Raji (cell line): ENCODE measurements around the gene CHD1L.

Source experiments
- POLR2A ChIP-seq: IDR thresholded peaks from 2 replicates; pipeline ENCODE4 v1.6.1; 2011; ENCODE audit warnings: low read depth, low read length, control low read depth; ENCODE audit not compliant: insufficient read depth

The CHD1L gene

DNA sequence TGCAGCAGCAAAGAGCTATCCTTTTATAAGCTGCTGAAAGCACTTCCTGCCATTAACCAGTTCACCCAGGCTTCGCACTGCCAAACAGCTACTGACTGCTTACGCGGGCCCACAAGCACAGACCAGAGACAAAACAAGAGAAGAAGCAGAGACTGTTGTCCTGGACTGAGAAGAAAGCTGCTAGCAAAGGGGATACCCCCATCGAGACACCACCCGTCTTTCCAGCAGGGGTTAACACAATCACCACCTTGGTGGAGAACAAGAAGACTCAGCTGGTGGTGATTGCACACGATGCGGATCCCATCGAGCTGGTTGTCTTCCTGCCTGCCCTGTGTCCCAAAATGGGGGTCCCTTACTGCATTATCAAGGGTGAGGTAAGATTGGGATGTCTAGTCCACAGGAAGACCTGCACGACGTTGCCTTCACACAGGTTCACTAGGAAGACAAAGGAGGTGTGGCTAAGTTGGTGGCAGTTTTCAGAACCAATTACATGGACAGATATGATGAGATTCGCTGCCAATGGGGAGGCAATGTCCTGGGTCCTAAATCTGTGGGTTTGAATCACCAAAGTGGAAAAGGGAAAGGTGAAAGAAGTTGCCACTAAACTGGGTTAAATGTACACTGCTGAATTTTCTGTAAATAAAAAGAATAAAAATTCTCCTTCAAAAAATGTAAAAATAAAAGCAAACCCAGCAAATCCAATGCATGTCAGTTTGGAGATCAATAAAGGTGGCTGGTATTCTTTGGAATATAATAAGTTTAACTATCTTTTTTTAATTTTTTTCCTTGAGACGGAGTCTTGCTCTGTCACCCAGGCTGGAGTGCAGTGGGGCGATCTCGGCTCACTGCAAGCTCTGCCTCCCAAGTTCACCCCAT is 18.5 kb upstream of the CHD1L start:
- TF ChIP-seq POLR2A = no peak

DNA sequence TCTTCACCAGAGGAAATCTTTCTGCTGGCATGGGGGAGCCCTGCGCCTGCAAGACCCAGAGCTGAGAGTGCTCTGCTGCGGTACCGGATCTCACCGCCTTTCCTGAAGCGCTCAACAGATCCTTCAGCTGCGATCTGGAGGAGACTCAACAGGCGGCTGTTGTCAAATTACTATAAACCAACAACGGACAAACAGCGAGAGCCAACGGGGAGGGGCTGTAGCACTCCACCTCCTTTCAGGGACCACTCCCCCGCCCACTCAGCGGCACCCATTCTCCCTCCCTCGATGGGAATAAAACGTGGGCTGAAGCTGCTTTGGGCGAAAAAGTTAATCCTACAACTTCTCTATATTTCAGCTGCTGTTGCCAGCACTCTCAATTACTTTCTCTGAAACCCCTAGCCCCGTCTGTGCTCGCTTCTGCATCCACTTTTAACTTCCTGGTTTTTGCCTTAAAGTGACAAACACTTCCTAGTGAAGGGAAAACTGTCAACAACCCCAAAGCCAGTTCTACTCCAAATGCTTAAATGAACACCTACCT is 17.2 kb upstream of the CHD1L start, which contains the start of gene FMO5:
TSS of gene FMO5 (minus strand) at position 147 of the 538 bp plus-strand sequence. CDS start 310 bp downstream, outside the sequence.
- TF ChIP-seq POLR2A = no peak

DNA sequence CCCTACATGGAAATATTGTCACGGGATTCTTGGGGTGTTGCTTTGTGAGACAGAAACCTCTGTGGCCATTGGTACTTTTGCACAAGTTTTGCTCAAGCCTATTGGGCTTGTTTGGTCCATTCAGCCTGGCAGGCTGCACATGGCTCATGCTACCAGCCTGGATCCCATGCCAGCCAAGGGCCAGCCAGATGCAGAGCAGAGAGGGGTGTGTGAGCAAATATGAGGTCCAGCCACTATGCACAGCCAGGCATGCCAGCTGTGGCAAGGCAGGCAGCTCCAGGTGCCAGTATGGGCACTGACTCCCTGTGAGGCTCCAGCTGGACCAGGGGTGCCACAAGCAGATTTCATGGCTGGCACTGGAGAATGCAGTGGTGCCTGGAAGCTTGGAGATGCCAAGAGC is 6.7 kb upstream of the CHD1L start:
- TF ChIP-seq POLR2A = no peak

DNA sequence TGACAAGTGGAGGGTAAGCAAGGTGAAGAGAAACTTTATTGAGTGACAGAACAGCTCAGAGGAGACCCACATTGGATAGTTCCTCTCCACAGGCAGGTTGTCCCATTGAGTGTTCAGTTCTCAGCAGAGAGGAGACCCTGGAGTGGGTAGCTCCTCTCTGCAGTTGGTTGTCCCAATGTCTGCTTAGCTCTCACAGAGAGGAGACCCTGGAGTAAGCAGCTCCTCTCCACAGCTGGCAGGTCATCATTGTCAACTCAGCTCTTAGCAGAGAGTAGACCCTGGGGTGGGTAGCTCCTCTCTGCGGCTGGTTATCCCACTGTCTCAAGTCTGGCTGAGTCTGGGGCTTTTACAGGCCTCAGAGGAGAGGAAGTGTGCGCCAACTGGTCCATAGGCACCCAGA is 6.0 kb upstream of the CHD1L start:
- TF ChIP-seq POLR2A = no peak

GRCh38 chr1:147236959-147237791 is 5.3 kb upstream of the CHD1L start:
- no peak for TF ChIP-seq POLR2A

DNA sequence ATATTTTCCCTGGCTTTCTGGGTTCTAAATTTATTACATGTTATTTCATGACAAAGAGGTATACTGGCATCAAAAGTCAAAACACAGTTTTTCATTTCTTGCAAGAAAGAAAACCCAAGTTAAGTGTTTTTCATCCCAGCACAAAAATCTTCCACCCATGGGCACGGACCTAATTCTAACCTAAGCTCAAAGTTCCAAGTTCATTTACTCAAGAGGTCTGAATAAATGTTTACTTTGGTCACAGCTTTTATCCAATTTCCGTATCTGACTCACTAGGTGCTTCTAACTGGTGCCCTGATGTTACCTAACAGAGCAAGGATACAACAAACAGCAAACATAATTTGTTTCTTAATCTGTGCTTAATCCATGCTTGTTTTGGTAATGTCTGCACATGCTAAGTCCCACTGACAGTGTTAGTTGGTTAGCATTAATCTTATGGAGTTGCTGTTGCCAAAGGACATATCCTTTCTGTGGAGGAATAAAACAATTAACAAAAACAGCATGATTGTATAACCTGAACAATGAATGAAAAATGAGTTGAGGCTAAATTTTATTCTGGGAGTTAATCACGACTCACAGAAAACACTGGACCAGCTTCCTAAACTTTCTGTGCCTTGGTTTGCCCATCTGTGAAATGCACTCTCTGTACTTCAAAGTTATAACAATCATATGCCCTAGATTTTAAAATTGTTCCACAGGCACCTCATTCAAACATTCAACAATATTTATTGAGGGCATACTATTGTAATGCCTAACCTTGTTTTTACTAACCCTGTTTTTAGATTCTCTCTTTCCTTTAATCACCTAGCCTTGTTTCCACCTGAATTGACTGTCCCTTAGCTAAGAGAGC is 4.2 kb upstream of the CHD1L start:
- TF ChIP-seq POLR2A = no peak

DNA sequence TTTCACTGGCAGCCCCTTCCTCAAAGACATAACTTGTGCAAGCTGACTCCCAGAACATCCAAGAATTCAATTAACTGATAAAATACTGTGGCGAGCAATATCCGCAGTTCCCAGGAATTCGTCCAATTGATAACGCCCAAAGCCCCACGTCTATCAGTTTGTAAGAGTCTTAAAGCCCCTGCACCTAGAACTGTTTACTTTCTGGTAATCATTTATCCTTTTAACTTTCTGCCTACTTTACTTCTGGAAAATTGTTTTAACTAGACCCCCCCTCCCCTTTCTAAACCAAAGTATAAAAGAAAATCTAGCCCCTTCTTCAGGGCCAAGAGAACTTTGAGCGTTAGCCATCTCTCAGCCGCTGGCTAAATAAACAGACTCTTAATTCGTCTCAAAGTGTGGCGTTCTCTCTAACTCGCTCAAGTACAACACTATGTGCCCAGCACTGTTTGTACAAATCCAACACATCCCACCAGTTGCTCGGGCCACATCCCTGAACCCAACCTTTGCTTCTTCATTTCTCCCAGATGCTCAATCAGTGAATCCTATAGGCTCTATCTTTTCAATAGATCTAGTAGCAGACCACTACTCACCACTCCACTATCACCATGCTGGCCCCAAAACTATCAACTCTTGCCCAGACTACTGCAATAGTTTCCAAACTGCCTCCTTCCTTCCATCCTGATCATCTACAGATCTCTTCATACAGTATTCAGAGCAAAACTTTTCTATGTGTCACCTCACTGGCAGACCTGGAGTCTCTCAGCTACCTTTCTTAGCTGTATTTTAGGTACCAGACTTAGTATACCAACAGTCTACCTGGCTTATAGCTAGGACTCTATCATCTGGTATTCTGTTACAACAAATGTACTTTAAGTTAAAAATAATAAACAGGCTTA is 3.3 kb upstream of the CHD1L start:
- TF ChIP-seq POLR2A = no peak

DNA sequence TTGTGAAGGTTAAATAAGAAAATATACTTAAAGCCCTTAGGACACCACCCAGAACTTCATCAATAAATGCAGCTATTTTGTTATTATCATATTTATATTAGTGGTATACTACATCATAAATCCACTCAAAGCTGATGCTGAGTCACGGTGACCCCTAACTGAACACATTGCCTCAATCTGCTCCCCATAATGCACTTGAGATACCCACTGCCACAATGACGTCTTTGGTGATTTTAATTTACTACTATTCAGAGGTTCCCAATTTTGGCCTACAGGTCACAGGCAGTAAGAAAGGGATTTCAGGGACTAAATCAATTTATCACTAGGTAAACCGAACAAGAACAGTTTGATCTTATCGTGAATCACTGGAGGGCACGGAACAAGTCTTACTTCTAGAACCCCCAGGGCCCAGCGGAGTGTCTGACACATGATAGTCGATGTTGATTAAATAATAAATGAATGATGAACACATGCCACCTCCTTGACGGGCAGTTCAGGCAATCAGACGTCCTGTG is 493 bp upstream of the CHD1L start:
- TF ChIP-seq POLR2A = no peak

- TF ChIP-seq POLR2A = no peak
Observed at GRCh38 chr1:147243228-147243685, 773 bp downstream of the CHD1L start.

DNA sequence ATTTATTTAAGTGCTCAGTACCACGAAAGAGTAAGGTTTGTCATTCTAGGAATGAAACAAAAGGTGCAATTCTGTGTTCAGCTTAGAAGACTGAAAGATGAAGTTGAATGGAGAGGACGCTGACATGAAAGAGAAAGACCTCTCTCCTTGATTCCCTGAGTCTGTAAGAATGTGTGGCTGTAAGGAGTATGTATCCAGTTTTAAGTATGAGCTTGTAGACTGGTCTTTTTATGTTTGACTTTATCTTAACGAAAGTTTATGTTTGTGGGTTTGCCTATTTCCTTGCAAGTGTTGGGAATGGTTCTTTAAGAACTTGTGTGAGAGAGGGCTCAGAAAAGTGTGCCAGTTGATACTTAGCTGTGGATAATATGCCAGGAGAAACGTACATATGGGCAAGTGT is 1.4 kb downstream of the CHD1L start:
- TF ChIP-seq POLR2A = no peak

DNA sequence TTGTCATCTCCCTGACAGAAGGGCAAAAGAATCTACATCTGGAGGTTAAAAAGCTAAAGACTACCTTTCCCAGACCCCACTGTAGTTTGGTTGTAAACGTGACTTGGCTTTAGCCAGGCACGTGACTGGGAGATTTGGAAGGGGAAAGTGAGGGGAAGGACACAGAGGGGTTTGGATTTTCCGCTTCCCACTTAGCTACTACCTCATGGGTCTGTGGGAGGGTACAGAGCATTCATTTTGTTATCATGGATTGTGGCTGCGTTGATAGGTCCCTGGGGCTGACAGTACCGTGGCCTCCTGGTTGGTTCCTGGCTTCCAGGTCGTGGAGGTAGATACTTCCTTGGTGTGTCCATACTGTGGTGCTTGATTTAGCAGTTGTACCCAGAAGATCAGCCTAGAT is 2.6 kb downstream of the CHD1L start:
- TF ChIP-seq POLR2A = no peak

DNA sequence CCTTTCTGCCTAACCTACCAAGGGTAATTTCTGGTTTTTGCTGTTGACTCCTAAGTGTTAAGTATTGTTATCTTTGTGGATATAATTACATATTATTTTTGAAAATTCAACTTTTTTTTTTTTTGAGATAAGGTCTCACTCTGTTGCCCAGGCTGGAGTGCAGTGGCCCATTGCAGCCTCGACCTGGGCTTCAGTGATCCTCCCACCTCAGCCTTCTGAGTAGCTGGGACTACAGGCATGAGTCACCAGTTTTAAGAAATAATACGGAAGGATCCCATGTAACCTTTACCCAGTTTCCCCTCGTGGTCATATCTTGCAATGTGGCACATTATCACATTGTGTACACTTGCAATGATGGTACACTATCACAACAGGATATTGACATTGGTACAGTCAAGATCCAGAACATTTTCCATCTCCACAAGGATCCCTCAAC is 3.1 kb downstream of the CHD1L start:
- TF ChIP-seq POLR2A = no peak

DNA sequence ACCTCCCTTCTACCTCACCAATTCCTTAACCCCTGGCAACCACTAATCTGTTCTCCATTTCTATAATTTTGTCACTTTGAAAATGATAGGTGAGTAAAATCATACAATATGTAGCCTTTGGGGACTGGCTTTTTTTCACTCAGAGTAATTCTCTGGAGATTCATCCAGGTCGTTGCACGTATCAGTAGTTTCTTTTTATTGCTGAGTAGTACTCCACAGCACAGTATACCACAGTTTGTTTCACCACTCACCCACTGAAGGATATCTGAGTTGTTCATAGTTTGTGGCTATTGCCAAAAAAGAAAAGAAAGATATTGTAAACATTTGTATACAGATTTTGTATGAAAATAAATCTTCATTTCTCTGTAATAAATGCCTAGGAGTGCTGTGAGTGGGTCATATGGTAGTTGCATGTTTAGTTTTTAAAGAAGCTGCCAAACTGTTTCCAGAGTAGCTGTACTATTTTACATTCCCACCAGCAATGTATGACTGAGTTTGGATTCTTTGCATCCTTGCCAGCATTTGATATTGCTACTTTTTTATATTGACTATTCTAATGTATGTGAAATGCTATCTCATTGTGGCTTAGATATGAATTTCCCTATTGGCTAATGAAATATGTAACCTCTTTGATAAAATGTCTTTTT is 3.7 kb downstream of the CHD1L start:
- TF ChIP-seq POLR2A = no peak
